Measurements from ENCODE around the gene PLAU.

The PLAU gene

GRCh38 chr10:73879296-73880173, 31.4 kb upstream of the PLAU start:
- ChIA-PET POLR2A (interaction anchor here (1.1 kb wide), 2 partner anchors 33 to 79 kb away, joined by 3 read pairs; no protein-coding TSS in a partner anchor), CTCF (interaction anchor here (0.6 to 19.3 kb wide), 76 partner anchors 8 to 1358 kb away, joined by 3 to 566 read pairs (median 4); partner anchors contain the start of genes CHCHD1, PLAU, VCL and ZSWIM8)
- DNase-seq (ENCODE audit: extremely low spot score) = peak; percentile 85
- peak; percentile 87 for TF ChIP-seq CTCF (IDR thresholded peaks at IDR 0.05; ENCODE audit: control extremely low read depth, extremely low read depth, low read depth, missing control alignments)

- no peak for TF ChIP-seq CTCF (IDR thresholded peaks at IDR 0.05; ENCODE audit: control extremely low read depth, extremely low read depth, low read depth, missing control alignments)
- DNase-seq (ENCODE audit: extremely low spot score) = no peak
- ChIA-PET CTCF (interaction anchor here (1.2 to 19.3 kb wide), 9 partner anchors 10 to 254 kb away, joined by 3 to 566 read pairs (median 34); no protein-coding TSS in a partner anchor), POLR2A (interaction anchor here (0.6 kb wide), 1 partner anchor 113 kb away, joined by 7 read pairs; no protein-coding TSS in a partner anchor)
These were observed 29.6 kb upstream of the PLAU start for GRCh38 chr10:73881221-73881919.

- TF ChIP-seq CTCF (IDR thresholded peaks at IDR 0.05; ENCODE audit: control extremely low read depth, extremely low read depth, low read depth, missing control alignments) = no peak
- CTCF ChIA-PET = interaction anchor here (1.9 to 19.3 kb wide), 3 partner anchors 36 to 74 kb away, joined by 5 to 566 read pairs (median 383); no protein-coding TSS in a partner anchor
- no peak for DNase-seq (ENCODE audit: extremely low spot score)
- POLR2A ChIA-PET = no interaction called here
These were observed 26.9 kb upstream of the PLAU start for GRCh38 chr10:73884017-73884416.

GRCh38 chr10:73886085-73886529, 24.8 kb upstream of the PLAU start:
- DNase-seq (ENCODE audit: extremely low spot score) = peak; percentile 83
- peak; percentile 83 for TF ChIP-seq CTCF (IDR thresholded peaks at IDR 0.05; ENCODE audit: control extremely low read depth, extremely low read depth, low read depth, missing control alignments)
- POLR2A ChIA-PET = no interaction called here
- CTCF ChIA-PET = interaction anchor here (0.5 to 19.3 kb wide), 57 partner anchors 8 to 1349 kb away, joined by 3 to 566 read pairs (median 4); partner anchors contain the start of genes COMTD1 and PLAU

- no peak for DNase-seq (ENCODE audit: extremely low spot score)
- POLR2A ChIA-PET = no interaction called here
- CTCF ChIA-PET = interaction anchor here (0.5 to 19.3 kb wide), 59 partner anchors 7 to 1349 kb away, joined by 3 to 566 read pairs (median 4); partner anchors contain the start of genes COMTD1 and PLAU
- TF ChIP-seq CTCF (IDR thresholded peaks at IDR 0.05; ENCODE audit: control extremely low read depth, extremely low read depth, low read depth, missing control alignments) = no peak
These were observed 24.2 kb upstream of the PLAU start for GRCh38 chr10:73886661-73887293.
